HCEC 1CT (cell line): Measurements from ENCODE around the gene CCDC177.

Source experiments
- DNase-seq: peaks from one replicate; pipeline ENCODE4 v3.0.0-alpha.2; 2017

Gene CCDC177

GRCh38 chr14:69527635-69528034, 47.0 kb downstream of the CCDC177 start:
- no peak for DNase-seq

GRCh38 chr14:69525896-69526295, 48.8 kb downstream of the CCDC177 start:
- no peak for DNase-seq

- DNase-seq, result no peak
Measured at GRCh38 chr14:69522026-69522425, 52.6 kb downstream of the CCDC177 start.
